Adrenal gland (tissue), 12 donors: Measurements from ENCODE around the gene LAMB1. TPM values are rescaled to one million over a fixed set of nuclear protein-coding genes. Genes with fewer than 3 reads are reported as not detected.

Source experiments
- DNase-seq, 7 donors: peaks; one replicate each; pipeline ENCODE4 v3.0.0-alpha.2; 2019 to 2020
- H3K27ac ChIP-seq, 5 donors: fragments of 200-600 bp; sonication (generic) in 4 of 5; 1 replicate in 3 of 5; 2 replicates in 2 of 5; pipeline versions ENCODE4 v1.5.1 to v1.8.0; 2016 to 2020; ENCODE audit warnings: mild to moderate bottlenecking in 1 of 5
- H3K27me3 ChIP-seq: fragments of 200-600 bp; 2 replicates; pipeline ENCODE4 v1.8.0; 2021
- H3K36me3 ChIP-seq, 2 donors: fragments of 200-600 bp; replicated peaks in 1 of 2; 1 replicate in 1 of 2; 2 replicates in 1 of 2; pipeline versions ENCODE4 v1.5.1 to v1.8.0; 2018 to 2022
- H3K4me1 ChIP-seq, 2 donors: fragments of 200-600 bp; replicated peaks in 1 of 2; 1 replicate in 1 of 2; 2 replicates in 1 of 2; pipeline versions ENCODE4 v1.5.1 to v1.8.0; 2018 to 2021
- H3K4me3 ChIP-seq, 4 donors: fragments of 200-600 bp; sonication (generic) in 3 of 4; one replicate each; pipeline ENCODE4 v1.5.1; 2016 to 2018
- H3K9me3 ChIP-seq, 3 donors: fragments of 200-600 bp; sonication (generic) in 1 of 3; replicated peaks in 1 of 3; 1 replicate in 2 of 3; 2 replicates in 1 of 3; pipeline versions ENCODE4 v1.5.1 to v1.8.0; 2016 to 2021
- POLR2A ChIP-seq, 2 donors: fragments of 450-650 bp; IDR thresholded peaks; one replicate each; pipeline ENCODE4 v1.6.1; 2017; ENCODE audit warnings: antibody characterized with exemption in 2 of 2, mild to moderate bottlenecking in 2 of 2, moderate library complexity in 1 of 2
- WGBS, 4 donors: extraction: QIAGEN DNeasy Blood & Tissue Kit in 2 of 4; methylation state at CpG; one replicate each; pipeline versions ENCODE4 v1.1.5 to v1.1.7; 2013 to 2017; 5-methylcytosine and 5-hydroxymethylcytosine counted together
- intact Hi-C, 2 donors: fragments of 100-400 bp; cut with DNase I; formaldehyde crosslinking; loops; one replicate each; pipeline versions ENCODE4 v1.14.1 to v1.15.0; 2022 to 2023
- polyA plus RNA-seq, 3 donors: library from polyadenylated mRNA; stranded (reverse); fragments of 200-250 nt in 2 of 3; fragments of 350-450 nt in 1 of 3; fragmentation: Illumina TruSeq in 1 of 3; extraction: RNeasy Lipid Tissue Mini Kit (QIAGEN cat#74804) in 1 of 3; gene quantifications; one replicate each; pipeline ENCODE4 v1.2.3, GENCODE V29; 2013 to 2014
- total RNA-seq, 9 donors: library from RNA; depleted of rRNA in 4 of 9; stranded (reverse); fragments of >200 nt in 4 of 9; fragments of 120-200 nt in 1 of 9; fragmentation: NEBNext Ultra II Directional in 1 of 9; extraction: Animal tissue kit (Norgen Biotek cat#: 25700) in 1 of 9; gene quantifications; one replicate each; pipeline versions ENCODE4 v1.1.0 to v1.2.4, GENCODE V29; 2013 to 2023
- TF ChIP-seq, protein P1 (sequence below), 6 experiments: fragments of 450-650 bp in 4 of 6; fragments of 200-600 bp in 2 of 6; sonication (generic) in 1 of 6; IDR thresholded peaks; 1 replicate in 5 of 6; 2 replicates in 1 of 6; pipeline versions ENCODE4 v1.5.1 to v1.8.0; 2016 to 2021; ENCODE audit warnings: antibody characterized with exemption in 6 of 6, mild to moderate bottlenecking in 2 of 6, moderate library complexity in 1 of 6
- donor health status: healthy with polysubstance abuse.
- donor health status: Bipolar disorder and iron deficiency.
- donor health status: DM: yes; HTN: yes; CAD: no.
- donor health status: DM: no; HTN: no; CAD: no.
- donor health status: DM: no; HTN: no; CAD: no.
- donor health status: DM: yes; HTN: yes; CAD: no.

LAMB1 gene
- total and polyA plus RNA-seq, 12 donors: 48.6 to 164 (median 90.2) TPM

DNA sequence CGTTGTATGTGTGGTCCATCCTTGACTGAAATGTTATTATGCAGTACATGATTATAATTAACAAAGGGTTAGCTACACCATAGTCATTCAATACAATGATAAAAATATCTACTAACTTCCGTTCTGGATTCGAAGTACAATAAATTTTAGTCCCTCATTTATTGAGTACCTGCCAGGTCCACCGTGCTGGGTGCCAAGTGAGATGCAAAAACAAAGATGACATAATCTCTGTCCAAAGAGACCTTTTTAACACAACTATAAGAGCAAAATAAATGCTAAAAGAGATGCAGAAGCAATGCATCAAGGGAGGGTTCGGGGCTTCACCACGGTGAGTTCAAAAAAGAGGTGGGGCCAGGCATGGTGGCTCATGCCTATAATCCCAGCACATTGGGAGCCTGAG is 33.1 kb downstream of the LAMB1 start:
- intact Hi-C loops: no loop called here
- WGBS, 4 donors: 51 to 55% (median 53%) methylated on average over 6 of the region's 6 CpGs

DNA sequence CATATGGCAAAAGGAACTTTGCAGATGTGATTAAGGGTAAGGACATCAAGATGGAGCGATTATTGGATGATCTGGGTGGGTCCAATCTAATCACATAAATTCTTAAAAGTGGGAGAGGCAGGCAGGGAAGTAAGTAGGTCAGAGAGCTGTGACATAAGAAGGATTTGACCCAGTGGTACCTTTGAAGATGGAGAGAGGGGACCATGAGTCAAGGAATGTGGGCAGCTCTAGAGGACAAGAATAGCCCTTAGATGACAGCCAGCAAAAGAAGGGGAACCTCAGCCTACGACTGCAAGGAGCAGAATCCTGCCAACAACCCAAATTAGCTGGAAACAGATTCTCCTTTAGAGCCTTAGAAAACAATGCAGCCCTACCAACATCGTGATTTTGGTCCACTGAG is 34.5 kb downstream of the LAMB1 start:
- Histone ChIP-seq H3K27me3 (no peaks in the 10 kb centered on the region), H3K36me3 (no peaks in the 10 kb centered on the region), H3K4me3 (no peak overlapping the region), H3K4me1 (peaks cover 0 to 9% of the 10 kb centered on the region in 2 donors), H3K9me3 (no peaks in the 10 kb centered on the region), H3K27ac (no peak overlapping the region)
- no peak for DNase-seq
- WGBS, 4 donors: 76 to 93% (median 86%) methylated on average over 3 of the region's 3 CpGs
- no peak for TF ChIP-seq POLR2A (IDR thresholded peaks at IDR 0.05)
- TF ChIP-seq, protein P1, sequence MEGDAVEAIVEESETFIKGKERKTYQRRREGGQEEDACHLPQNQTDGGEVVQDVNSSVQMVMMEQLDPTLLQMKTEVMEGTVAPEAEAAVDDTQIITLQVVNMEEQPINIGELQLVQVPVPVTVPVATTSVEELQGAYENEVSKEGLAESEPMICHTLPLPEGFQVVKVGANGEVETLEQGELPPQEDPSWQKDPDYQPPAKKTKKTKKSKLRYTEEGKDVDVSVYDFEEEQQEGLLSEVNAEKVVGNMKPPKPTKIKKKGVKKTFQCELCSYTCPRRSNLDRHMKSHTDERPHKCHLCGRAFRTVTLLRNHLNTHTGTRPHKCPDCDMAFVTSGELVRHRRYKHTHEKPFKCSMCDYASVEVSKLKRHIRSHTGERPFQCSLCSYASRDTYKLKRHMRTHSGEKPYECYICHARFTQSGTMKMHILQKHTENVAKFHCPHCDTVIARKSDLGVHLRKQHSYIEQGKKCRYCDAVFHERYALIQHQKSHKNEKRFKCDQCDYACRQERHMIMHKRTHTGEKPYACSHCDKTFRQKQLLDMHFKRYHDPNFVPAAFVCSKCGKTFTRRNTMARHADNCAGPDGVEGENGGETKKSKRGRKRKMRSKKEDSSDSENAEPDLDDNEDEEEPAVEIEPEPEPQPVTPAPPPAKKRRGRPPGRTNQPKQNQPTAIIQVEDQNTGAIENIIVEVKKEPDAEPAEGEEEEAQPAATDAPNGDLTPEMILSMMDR (IDR thresholded peaks at IDR 0.05): no peak
- intact Hi-C loops: no loop called here

More for the DNA sequence above, 33.1 kb downstream of the LAMB1 start:
- H3K4me1 ChIP-seq: peaks cover 0 to 9% of the 10 kb centered on the region in 2 donors
- no peaks in the 10 kb centered on the region for H3K9me3 ChIP-seq
- peak in 4 of 7 donors; percentile 32 to 70 (median 46) for DNase-seq
- H3K27me3 ChIP-seq: no peaks in the 10 kb centered on the region
- no peak overlapping the region for H3K4me3 ChIP-seq
- TF ChIP-seq, protein P1 (IDR thresholded peaks at IDR 0.05): no peak
- no peak for TF ChIP-seq POLR2A (IDR thresholded peaks at IDR 0.05)
- H3K27ac ChIP-seq: peak overlapping the region in 1 of 5 donors; percentile 48
- no peaks in the 10 kb centered on the region for H3K36me3 ChIP-seq

- peaks cover 0 to 9% of the 10 kb centered on the region in 2 donors for H3K4me1 ChIP-seq
- WGBS, 4 donors: 89 to 93% (median 90%) methylated on average over 4 of the region's 4 CpGs
Measured at GRCh38 chr7:107967420-107967819, 35.5 kb downstream of the LAMB1 start.

DNA sequence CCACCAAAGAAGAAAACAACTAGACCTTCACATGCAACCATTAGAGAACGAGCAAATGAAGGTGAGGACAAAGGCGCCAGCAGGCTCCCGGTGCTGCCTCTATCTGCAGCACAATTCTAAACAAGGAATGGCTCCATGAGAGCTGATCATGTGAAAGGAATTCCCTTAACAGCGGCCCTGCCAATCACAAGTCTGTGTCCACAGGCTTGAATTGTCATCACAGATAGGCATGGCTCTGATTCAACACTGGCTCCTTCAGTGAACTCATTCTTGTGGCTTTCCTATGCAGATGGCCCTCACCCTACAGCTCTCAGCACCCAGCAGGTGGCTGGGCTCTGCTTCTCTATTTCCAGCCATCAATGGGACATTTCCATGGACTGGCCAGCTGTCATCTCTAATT is 36.2 kb downstream of the LAMB1 start:
- intact Hi-C loops: no loop called here
- no peak for DNase-seq
- no peak overlapping the region for H3K27ac ChIP-seq

More at GRCh38 chr7:107967420-107967819, 35.5 kb downstream of the LAMB1 start:
- no peak for TF ChIP-seq POLR2A (IDR thresholded peaks at IDR 0.05)
- H3K36me3 ChIP-seq: no peaks in the 10 kb centered on the region
- H3K9me3 ChIP-seq: no peaks in the 10 kb centered on the region
- DNase-seq: no peak
- no peaks in the 10 kb centered on the region for H3K27me3 ChIP-seq
- H3K4me3 ChIP-seq: no peak overlapping the region
- H3K27ac ChIP-seq: no peak overlapping the region
- intact Hi-C loops: no loop called here

DNA sequence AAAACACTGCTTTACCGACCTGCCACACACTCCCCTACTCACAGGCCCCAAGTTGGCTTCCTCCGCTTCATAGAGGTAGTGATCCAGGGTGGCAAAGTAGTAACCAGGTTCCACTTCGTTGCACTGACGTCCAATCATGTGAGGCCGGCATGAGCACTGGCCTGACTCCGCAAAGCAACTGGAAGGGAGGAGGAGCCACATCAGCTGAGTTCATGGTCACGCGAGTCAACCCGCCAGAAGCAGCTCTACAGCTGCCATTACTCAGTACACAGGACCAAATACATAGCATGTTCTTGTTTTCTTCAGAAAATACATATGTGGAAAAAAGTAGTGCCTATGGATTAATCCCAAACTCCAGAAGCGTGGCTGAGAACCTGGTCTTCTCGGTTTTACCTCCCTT is 38.5 kb downstream of the LAMB1 start:
- no peak overlapping the region for H3K27ac ChIP-seq
- no peak overlapping the region for H3K4me3 ChIP-seq
- intact Hi-C loops: no loop called here
- H3K4me1 ChIP-seq: no peaks in the 10 kb centered on the region
- DNase-seq: no peak
- 92 to 95% (median 95%) methylated on average over 11 of the region's 11 CpGs for WGBS, 4 donors
- TF ChIP-seq, protein P1 (IDR thresholded peaks at IDR 0.05): no peak
- TF ChIP-seq POLR2A (IDR thresholded peaks at IDR 0.05): no peak
- H3K36me3 ChIP-seq: peaks cover 0 to 12% of the 10 kb centered on the region in 2 donors
- H3K27me3 ChIP-seq: no peaks in the 10 kb centered on the region
- H3K9me3 ChIP-seq: no peaks in the 10 kb centered on the region

More for the DNA sequence above, 36.2 kb downstream of the LAMB1 start:
- 84 to 89% (median 86%) methylated on average over 4 of the region's 4 CpGs for WGBS, 4 donors
- TF ChIP-seq POLR2A (IDR thresholded peaks at IDR 0.05): no peak
- TF ChIP-seq, protein P1 (IDR thresholded peaks at IDR 0.05): no peak
- Histone ChIP-seq H3K27me3 (no peaks in the 10 kb centered on the region), H3K4me1 (peaks cover 0 to 8% of the 10 kb centered on the region in 2 donors), H3K36me3 (no peaks in the 10 kb centered on the region), H3K9me3 (no peaks in the 10 kb centered on the region), H3K4me3 (no peak overlapping the region)
